ENCODE measurements around the gene TMEM43.
"Not testable (repeated sequence)": the region's sequence is repeated elsewhere in the genome, so short reads cannot be mapped to it uniquely, and the experiment has no call there.

TMEM43 gene

GRCh38 chr3:14124615-14125192 lies at the start of gene TMEM43, which contains the start of gene CHCHD4:
Gene TMEM43, plus strand, starts transcription at chr3:14125052. Its CDS starts 142 bp downstream, at chr3:14125194.
Gene CHCHD4, minus strand, starts transcription at chr3:14124870. Its CDS starts 194 bp downstream, at chr3:14124676.
- Histone ChIP-seq H3K36me3 (ENCODE audit: control insufficient read depth in 2 of 2, insufficient read depth in 2 of 2, low read length in 2 of 2) (peaks cover 17 to 25% of the 10 kb centered on the region in 2 donors), H3K4me3 (ENCODE audit: low read length in 2 of 2) (peak within 1 kb of the TSS; percentile 88 to 92), H3K4me1 (ENCODE audit: control insufficient read depth in 2 of 2, insufficient read depth in 2 of 2, low read length in 2 of 2) (peaks cover 24% of the 10 kb centered on the region in 2 donors), H3K9ac (ENCODE audit: low read depth in 1 of 2, low read length in 2 of 2) (peak within 1 kb of the TSS; percentile 93 to 94), H3K9me3 (ENCODE audit: control insufficient read depth in 2 of 2, low read length in 2 of 2) (no peaks in the 10 kb centered on the region), H3K27me3 (ENCODE audit: control insufficient read depth in 2 of 2, insufficient read depth in 2 of 2, low read length in 2 of 2) (no peaks in the 10 kb centered on the region), H3K27ac (ENCODE audit: low read depth in 2 of 2, low read length in 2 of 2) (peak within 1 kb of the TSS; percentile 91 to 92)

DNA sequence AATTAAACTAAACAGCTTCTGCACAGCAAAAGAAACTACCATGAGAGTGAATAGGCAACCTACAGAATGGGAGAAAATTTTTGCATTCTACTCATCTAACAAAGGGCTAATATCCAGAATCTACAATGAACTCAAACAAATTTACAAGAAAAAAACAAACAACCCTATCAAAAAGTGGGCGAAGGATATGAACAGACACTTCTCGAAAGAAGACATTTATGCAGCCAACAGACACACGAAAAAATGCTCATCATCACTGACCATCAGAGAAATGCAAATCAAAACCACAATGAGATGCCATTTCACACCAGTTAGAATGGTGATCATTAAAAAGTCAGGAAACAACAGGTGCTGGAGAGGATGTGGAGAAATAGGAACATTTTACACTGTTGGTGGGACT lies 49.6 kb upstream of the TMEM43 start:
- not testable (repeated sequence) for H3K4me3 ChIP-seq (ENCODE audit: low read length in 2 of 2); H3K4me1 ChIP-seq (ENCODE audit: control insufficient read depth in 2 of 2, insufficient read depth in 2 of 2, low read length in 2 of 2); H3K36me3 ChIP-seq (ENCODE audit: control insufficient read depth in 2 of 2, insufficient read depth in 2 of 2, low read length in 2 of 2); H3K9ac ChIP-seq (ENCODE audit: low read depth in 1 of 2, low read length in 2 of 2); H3K27me3 ChIP-seq (ENCODE audit: control insufficient read depth in 2 of 2, insufficient read depth in 2 of 2, low read length in 2 of 2); H3K9me3 ChIP-seq (ENCODE audit: control insufficient read depth in 2 of 2, low read length in 2 of 2); H3K27ac ChIP-seq (ENCODE audit: low read depth in 2 of 2, low read length in 2 of 2)

DNA sequence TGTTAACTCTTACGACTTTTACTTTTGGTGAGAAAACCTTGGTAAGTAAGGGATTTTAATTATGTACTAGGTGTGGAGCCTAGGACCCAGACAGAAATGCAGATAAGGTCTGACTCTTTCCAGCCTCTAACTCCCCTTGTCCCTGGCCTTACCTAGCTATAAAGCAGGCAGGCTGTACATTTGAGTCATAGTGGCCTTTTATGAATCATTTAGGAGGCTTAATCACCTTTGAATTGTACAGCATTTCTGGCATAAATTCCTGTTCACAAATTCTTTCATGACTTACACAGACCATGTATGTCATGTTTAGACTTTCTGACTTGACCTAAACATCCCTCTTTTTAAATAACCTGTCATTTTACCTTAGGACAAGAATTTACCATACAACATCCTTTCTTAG lies 47.5 kb upstream of the TMEM43 start:
- H3K27ac ChIP-seq (ENCODE audit: low read depth in 2 of 2, low read length in 2 of 2): no peak overlapping the region
- H3K9me3 ChIP-seq (ENCODE audit: control insufficient read depth in 2 of 2, low read length in 2 of 2): no peaks in the 10 kb centered on the region

DNA sequence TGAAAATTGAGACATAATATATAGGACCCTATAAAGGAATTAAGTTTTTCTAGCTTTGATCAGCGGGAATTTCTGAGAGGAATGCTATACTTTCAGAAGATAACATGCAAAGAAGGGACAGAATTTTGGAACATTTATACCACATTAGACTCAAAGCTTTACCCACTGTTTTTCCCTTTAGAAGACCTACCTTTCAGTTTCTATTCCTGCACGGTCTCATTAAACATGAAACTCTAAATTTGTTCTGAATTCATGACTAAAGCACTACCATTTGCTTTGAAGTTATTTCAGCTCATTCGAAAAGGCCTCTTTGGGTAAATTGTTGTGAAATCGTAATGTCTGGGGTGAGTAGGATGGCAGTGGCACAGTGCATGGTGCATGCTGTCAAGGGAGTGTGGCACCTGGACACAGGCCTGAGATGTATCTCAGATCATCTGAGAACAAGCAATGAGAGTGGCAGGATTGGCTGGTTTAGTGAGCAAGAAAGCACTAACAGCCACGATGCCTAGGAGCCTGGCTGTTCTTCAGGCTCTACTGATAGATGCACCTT lies 42.7 kb upstream of the TMEM43 start:
- Histone ChIP-seq H3K27me3 (ENCODE audit: control insufficient read depth in 2 of 2, insufficient read depth in 2 of 2, low read length in 2 of 2) (no peaks in the 10 kb centered on the region), H3K4me1 (ENCODE audit: control insufficient read depth in 2 of 2, insufficient read depth in 2 of 2, low read length in 2 of 2) (no peaks in the 10 kb centered on the region), H3K27ac (ENCODE audit: low read depth in 2 of 2, low read length in 2 of 2) (no peak overlapping the region), H3K4me3 (ENCODE audit: low read length in 2 of 2) (no peak overlapping the region), H3K36me3 (ENCODE audit: control insufficient read depth in 2 of 2, insufficient read depth in 2 of 2, low read length in 2 of 2) (no peaks in the 10 kb centered on the region), H3K9me3 (ENCODE audit: control insufficient read depth in 2 of 2, low read length in 2 of 2) (no peaks in the 10 kb centered on the region), H3K9ac (ENCODE audit: low read depth in 1 of 2, low read length in 2 of 2) (no peak overlapping the region)

More for the DNA sequence above, 47.5 kb upstream of the TMEM43 start:
- Histone ChIP-seq H3K9ac (ENCODE audit: low read depth in 1 of 2, low read length in 2 of 2) (no peak overlapping the region), H3K36me3 (ENCODE audit: control insufficient read depth in 2 of 2, insufficient read depth in 2 of 2, low read length in 2 of 2) (no peaks in the 10 kb centered on the region), H3K27me3 (ENCODE audit: control insufficient read depth in 2 of 2, insufficient read depth in 2 of 2, low read length in 2 of 2) (no peaks in the 10 kb centered on the region), H3K4me3 (ENCODE audit: low read length in 2 of 2) (no peak overlapping the region), H3K4me1 (ENCODE audit: control insufficient read depth in 2 of 2, insufficient read depth in 2 of 2, low read length in 2 of 2) (no peaks in the 10 kb centered on the region)

DNA sequence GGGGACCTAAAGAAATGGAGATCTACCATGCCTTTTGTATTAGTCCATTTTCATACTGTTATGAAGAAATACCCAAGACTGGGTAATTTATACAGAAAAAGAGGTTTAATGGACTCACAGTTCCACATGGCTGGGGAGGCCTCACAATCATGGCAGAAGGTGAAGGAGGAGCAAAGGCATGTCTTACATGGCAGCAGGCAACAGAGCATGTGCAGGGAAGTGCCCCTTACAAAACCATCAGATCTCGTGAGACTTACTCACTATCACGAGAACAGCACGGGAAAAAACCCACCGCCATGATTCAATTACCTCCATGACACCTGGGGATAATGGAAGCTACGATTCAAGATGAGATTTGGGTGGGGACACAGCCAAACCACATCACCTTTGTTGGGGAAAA lies 37.4 kb upstream of the TMEM43 start:
- H3K36me3 ChIP-seq (ENCODE audit: control insufficient read depth in 2 of 2, insufficient read depth in 2 of 2, low read length in 2 of 2); H3K27me3 ChIP-seq (ENCODE audit: control insufficient read depth in 2 of 2, insufficient read depth in 2 of 2, low read length in 2 of 2); H3K9ac ChIP-seq (ENCODE audit: low read depth in 1 of 2, low read length in 2 of 2); H3K27ac ChIP-seq (ENCODE audit: low read depth in 2 of 2, low read length in 2 of 2); H3K4me1 ChIP-seq (ENCODE audit: control insufficient read depth in 2 of 2, insufficient read depth in 2 of 2, low read length in 2 of 2); H3K9me3 ChIP-seq (ENCODE audit: control insufficient read depth in 2 of 2, low read length in 2 of 2); H3K4me3 ChIP-seq (ENCODE audit: low read length in 2 of 2): not testable (repeated sequence)

GRCh38 chr3:14091959-14092358 lies 32.9 kb upstream of the TMEM43 start:
- not testable (repeated sequence) for H3K36me3 ChIP-seq (ENCODE audit: control insufficient read depth in 2 of 2, insufficient read depth in 2 of 2, low read length in 2 of 2); H3K27ac ChIP-seq (ENCODE audit: low read depth in 2 of 2, low read length in 2 of 2); H3K9ac ChIP-seq (ENCODE audit: low read depth in 1 of 2, low read length in 2 of 2); H3K27me3 ChIP-seq (ENCODE audit: control insufficient read depth in 2 of 2, insufficient read depth in 2 of 2, low read length in 2 of 2); H3K9me3 ChIP-seq (ENCODE audit: control insufficient read depth in 2 of 2, low read length in 2 of 2); H3K4me1 ChIP-seq (ENCODE audit: control insufficient read depth in 2 of 2, insufficient read depth in 2 of 2, low read length in 2 of 2); H3K4me3 ChIP-seq (ENCODE audit: low read length in 2 of 2)

- H3K4me3 ChIP-seq (ENCODE audit: low read length in 2 of 2): no peak overlapping the region
- peaks cover 0 to 7% of the 10 kb centered on the region in 2 donors for H3K27me3 ChIP-seq (ENCODE audit: control insufficient read depth in 2 of 2, insufficient read depth in 2 of 2, low read length in 2 of 2)
- H3K27ac ChIP-seq (ENCODE audit: low read depth in 2 of 2, low read length in 2 of 2): no peak overlapping the region
- no peaks in the 10 kb centered on the region for H3K9me3 ChIP-seq (ENCODE audit: control insufficient read depth in 2 of 2, low read length in 2 of 2)
- H3K4me1 ChIP-seq (ENCODE audit: control insufficient read depth in 2 of 2, insufficient read depth in 2 of 2, low read length in 2 of 2): no peaks in the 10 kb centered on the region
- H3K9ac ChIP-seq (ENCODE audit: low read depth in 1 of 2, low read length in 2 of 2): no peak overlapping the region
- no peaks in the 10 kb centered on the region for H3K36me3 ChIP-seq (ENCODE audit: control insufficient read depth in 2 of 2, insufficient read depth in 2 of 2, low read length in 2 of 2)
These were observed 32.4 kb upstream of the TMEM43 start for GRCh38 chr3:14092464-14092863.

DNA sequence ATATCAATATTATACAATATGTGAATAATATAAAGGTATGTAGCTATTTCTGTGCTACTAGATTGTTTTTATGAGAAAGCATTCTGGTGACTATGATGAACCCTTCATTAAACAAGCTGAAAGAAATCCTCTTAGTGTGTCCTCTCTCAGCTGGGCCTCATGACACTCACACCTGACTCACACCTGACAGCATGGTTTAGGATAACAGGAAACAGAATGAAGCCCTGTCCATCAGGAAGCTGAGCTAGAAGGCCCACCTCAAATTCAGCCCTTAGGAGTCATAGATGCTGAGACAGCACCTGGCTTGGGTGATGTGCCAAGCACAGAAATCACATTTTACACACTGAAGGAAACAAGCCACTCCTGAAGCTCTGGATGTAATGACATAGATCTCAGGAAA lies 31.0 kb upstream of the TMEM43 start:
- H3K9ac ChIP-seq (ENCODE audit: low read depth in 1 of 2, low read length in 2 of 2): no peak overlapping the region
- no peak overlapping the region for H3K27ac ChIP-seq (ENCODE audit: low read depth in 2 of 2, low read length in 2 of 2)
- peaks cover 0 to 7% of the 10 kb centered on the region in 2 donors for H3K27me3 ChIP-seq (ENCODE audit: control insufficient read depth in 2 of 2, insufficient read depth in 2 of 2, low read length in 2 of 2)
- no peaks in the 10 kb centered on the region for H3K9me3 ChIP-seq (ENCODE audit: control insufficient read depth in 2 of 2, low read length in 2 of 2)
- H3K4me1 ChIP-seq (ENCODE audit: control insufficient read depth in 2 of 2, insufficient read depth in 2 of 2, low read length in 2 of 2): no peaks in the 10 kb centered on the region
- H3K36me3 ChIP-seq (ENCODE audit: control insufficient read depth in 2 of 2, insufficient read depth in 2 of 2, low read length in 2 of 2): no peaks in the 10 kb centered on the region
- no peak overlapping the region for H3K4me3 ChIP-seq (ENCODE audit: low read length in 2 of 2)

DNA sequence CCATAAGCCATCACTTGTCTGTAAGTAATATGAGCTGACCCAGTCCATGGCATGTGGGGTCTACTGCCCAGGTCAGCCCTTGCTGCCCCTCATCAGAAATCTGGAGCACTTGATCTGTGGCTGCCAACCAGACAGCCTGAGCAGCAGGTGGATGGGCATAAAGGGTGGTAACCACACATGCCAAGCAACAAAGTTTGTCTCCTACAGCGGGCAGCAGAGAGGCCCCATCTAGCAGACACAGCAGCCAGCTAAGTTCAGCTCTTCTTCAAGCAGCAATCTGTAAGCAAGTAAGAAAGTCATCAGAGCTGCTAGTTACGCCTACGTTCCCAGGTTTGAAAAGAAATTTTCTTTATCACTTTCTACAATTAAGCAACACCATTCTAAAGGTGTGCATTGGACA lies 28.1 kb upstream of the TMEM43 start:
- H3K4me1 ChIP-seq (ENCODE audit: control insufficient read depth in 2 of 2, insufficient read depth in 2 of 2, low read length in 2 of 2): no peaks in the 10 kb centered on the region
- no peak overlapping the region for H3K9ac ChIP-seq (ENCODE audit: low read depth in 1 of 2, low read length in 2 of 2)
- H3K27ac ChIP-seq (ENCODE audit: low read depth in 2 of 2, low read length in 2 of 2): no peak overlapping the region
- no peak overlapping the region for H3K4me3 ChIP-seq (ENCODE audit: low read length in 2 of 2)
- H3K9me3 ChIP-seq (ENCODE audit: control insufficient read depth in 2 of 2, low read length in 2 of 2): no peaks in the 10 kb centered on the region
- H3K27me3 ChIP-seq (ENCODE audit: control insufficient read depth in 2 of 2, insufficient read depth in 2 of 2, low read length in 2 of 2): peaks cover 0 to 7% of the 10 kb centered on the region in 2 donors
- H3K36me3 ChIP-seq (ENCODE audit: control insufficient read depth in 2 of 2, insufficient read depth in 2 of 2, low read length in 2 of 2): no peaks in the 10 kb centered on the region

DNA sequence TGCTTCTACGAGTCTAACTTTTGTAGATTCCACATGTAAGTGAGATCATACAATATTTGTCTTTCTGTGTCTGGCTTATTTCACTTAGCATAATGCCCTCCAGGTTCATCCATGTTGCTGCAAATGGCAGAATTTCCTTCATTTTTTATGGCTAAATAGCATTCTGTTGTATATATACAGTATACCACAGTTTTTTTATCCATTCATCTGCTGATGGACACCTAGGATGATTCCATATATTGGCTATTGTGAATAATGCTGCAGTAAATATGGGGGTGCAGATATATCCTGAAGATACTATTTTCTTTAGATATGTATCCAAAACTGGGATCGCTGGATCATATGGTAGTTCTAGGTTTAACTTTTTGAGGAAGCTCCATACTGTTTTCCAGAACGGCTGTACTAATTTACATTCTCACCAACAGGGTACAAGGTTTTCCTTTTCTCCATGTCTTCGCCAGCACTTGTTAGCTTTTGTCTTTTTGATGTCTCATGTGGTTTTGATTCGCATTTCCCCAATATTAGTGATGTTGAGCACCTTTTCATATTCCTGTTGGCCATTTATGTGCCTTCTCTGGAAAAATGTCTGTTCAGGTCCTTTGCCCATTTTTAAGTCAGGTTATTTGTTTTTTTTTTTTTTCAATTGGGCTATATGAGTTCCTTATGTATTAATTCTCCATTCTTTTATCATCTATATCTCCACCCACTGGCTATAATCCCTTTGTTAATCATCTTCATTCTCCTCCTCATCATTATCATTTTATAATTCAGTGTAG lies 27.0 kb upstream of the TMEM43 start:
- Histone ChIP-seq H3K9ac (ENCODE audit: low read depth in 1 of 2, low read length in 2 of 2) (no peak overlapping the region), H3K9me3 (ENCODE audit: control insufficient read depth in 2 of 2, low read length in 2 of 2) (no peaks in the 10 kb centered on the region), H3K36me3 (ENCODE audit: control insufficient read depth in 2 of 2, insufficient read depth in 2 of 2, low read length in 2 of 2) (no peaks in the 10 kb centered on the region), H3K4me3 (ENCODE audit: low read length in 2 of 2) (no peak overlapping the region), H3K4me1 (ENCODE audit: control insufficient read depth in 2 of 2, insufficient read depth in 2 of 2, low read length in 2 of 2) (no peaks in the 10 kb centered on the region), H3K27me3 (ENCODE audit: control insufficient read depth in 2 of 2, insufficient read depth in 2 of 2, low read length in 2 of 2) (peaks cover 0 to 7% of the 10 kb centered on the region in 2 donors), H3K27ac (ENCODE audit: low read depth in 2 of 2, low read length in 2 of 2) (no peak overlapping the region)

Data from mucosa of rectum (tissue), 2 donors.